HL-60 (cell line): ENCODE data around the gene STYK1.
"Not testable (repeated sequence)": the region's sequence is repeated elsewhere in the genome, so short reads cannot be mapped to it uniquely, and the experiment has no call there.

Experiments
- DNase-seq, 2 experiments: peaks; one replicate each; pipeline ENCODE4 v3.0.0-alpha.2; 2010 to 2020; ENCODE audit warnings: low read depth in 1 of 2, low spot score in 1 of 2
- H3K27ac ChIP-seq: fragments of 250-450 bp; sonication (Bioruptor Pico); replicated peaks from 2 replicates; pipeline ENCODE4 v1.5.1; 2020; ENCODE audit warnings: mild to moderate bottlenecking, moderate library complexity
- H3K27me3 ChIP-seq: fragments of 250-450 bp; sonication (Bioruptor Pico); 2 replicates; pipeline ENCODE4 v1.5.1; 2021; ENCODE audit warnings: mild to moderate bottlenecking, moderate library complexity; ENCODE audit not compliant: insufficient read depth, poor library complexity, severe bottlenecking
- H3K4me3 ChIP-seq: replicated peaks from 2 replicates; pipeline ENCODE4 v1.5.1; 2011; ENCODE audit warnings: mild to moderate bottlenecking, control low read depth, low read length; ENCODE audit not compliant: insufficient read depth
- GABPA ChIP-seq: IDR thresholded peaks from 2 replicates; pipeline ENCODE4 v1.6.1; 2012; ENCODE audit warnings: low read depth
- POLR2AphosphoS5 ChIP-seq: IDR thresholded peaks from 2 replicates; pipeline ENCODE4 v1.6.1; 2012; ENCODE audit warnings: low read depth
- SPI1 ChIP-seq: IDR thresholded peaks from 2 replicates; pipeline ENCODE4 v1.6.1; 2012; ENCODE audit warnings: low read depth, mild to moderate bottlenecking, borderline replicate concordance
- TF ChIP-seq, protein P1 (sequence below): IDR thresholded peaks from one replicate; pipeline ENCODE4 v1.5.1; 2011; ENCODE audit warnings: low read length, control low read depth, inconsistent platforms; ENCODE audit not compliant: insufficient read depth
- TF ChIP-seq, protein P2 (sequence below): IDR thresholded peaks from 2 replicates; pipeline ENCODE4 v1.6.1; 2012; ENCODE audit warnings: low read depth; ENCODE audit not compliant: insufficient replicate concordance

The STYK1 gene

DNA sequence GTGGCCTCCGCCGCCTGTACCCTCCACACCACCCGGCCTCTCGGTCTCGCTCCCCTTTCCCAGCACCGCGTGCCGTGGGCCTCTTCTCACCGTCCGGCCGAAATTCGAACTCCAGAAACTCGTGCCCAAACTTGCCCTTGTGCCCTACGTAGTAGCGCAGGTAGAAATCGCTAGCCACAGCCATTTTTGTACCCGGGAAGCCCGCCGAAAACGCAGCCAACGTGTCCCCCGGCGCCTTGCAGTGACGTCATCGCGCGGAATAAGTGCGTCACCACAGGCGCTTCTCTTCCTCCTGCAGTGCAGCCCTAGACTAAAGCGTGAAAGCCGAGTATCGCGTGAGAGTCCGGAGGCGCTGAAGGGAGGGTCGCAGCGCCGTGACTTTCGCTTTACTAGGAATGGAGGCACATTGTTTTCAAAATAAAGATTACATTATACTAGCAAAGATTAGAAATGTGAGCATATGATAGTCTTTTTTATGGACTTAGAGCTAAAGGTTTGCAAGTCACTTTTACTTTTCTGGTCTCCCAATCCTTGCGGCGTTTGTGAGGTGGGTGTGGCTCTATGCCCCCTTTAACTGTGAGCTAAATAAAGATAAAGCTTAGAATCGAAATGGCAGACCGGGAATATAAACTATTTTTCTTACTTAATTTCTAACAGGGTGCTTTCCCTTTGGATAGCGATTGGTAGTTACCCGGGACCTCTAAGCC lies 60.4 kb downstream of the STYK1 start, which contains the start of gene MAGOHB:
MAGOHB (minus strand) TSS at position 261 of the 707 bp plus-strand sequence; CDS start at position 184, 77 bp downstream.
- Histone ChIP-seq H3K27me3 (no peaks in the 10 kb centered on the region), H3K4me3 (peak within 1 kb of the TSS; percentile 64), H3K27ac (peak within 1 kb of the TSS; percentile 97)
- peak; percentile 90 to 97 for DNase-seq
- peak; percentile 93 for TF ChIP-seq POLR2AphosphoS5
- TF ChIP-seq, protein P1, sequence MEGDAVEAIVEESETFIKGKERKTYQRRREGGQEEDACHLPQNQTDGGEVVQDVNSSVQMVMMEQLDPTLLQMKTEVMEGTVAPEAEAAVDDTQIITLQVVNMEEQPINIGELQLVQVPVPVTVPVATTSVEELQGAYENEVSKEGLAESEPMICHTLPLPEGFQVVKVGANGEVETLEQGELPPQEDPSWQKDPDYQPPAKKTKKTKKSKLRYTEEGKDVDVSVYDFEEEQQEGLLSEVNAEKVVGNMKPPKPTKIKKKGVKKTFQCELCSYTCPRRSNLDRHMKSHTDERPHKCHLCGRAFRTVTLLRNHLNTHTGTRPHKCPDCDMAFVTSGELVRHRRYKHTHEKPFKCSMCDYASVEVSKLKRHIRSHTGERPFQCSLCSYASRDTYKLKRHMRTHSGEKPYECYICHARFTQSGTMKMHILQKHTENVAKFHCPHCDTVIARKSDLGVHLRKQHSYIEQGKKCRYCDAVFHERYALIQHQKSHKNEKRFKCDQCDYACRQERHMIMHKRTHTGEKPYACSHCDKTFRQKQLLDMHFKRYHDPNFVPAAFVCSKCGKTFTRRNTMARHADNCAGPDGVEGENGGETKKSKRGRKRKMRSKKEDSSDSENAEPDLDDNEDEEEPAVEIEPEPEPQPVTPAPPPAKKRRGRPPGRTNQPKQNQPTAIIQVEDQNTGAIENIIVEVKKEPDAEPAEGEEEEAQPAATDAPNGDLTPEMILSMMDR = no peak
- peak; percentile 45; the same call in 1 of the 2 replicates for TF ChIP-seq SPI1

DNA sequence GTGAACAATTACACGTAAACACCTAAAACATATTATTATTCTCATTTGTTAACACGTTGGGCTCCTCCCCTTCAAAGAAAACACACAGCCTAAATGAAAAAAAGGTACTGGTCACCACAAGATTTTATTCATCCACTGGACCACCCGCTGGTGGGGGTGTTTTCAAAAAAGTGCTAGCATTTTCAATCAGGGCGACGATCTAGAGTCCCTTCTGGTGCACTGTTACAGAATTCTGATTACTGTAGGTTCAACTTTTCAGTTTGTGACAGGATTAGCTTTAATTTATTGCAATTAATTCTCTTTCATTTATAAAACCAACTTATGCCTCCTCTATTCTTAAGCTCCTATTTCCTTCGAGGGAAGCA lies 60.9 kb downstream of the STYK1 start:
- no peaks in the 10 kb centered on the region for H3K27me3 ChIP-seq
- DNase-seq = no peak
- TF ChIP-seq SPI1 (no peak), GABPA (no peak)
- H3K4me3 ChIP-seq = peak overlapping the region; percentile 64
- H3K27ac ChIP-seq = peak overlapping the region; percentile 97

DNA sequence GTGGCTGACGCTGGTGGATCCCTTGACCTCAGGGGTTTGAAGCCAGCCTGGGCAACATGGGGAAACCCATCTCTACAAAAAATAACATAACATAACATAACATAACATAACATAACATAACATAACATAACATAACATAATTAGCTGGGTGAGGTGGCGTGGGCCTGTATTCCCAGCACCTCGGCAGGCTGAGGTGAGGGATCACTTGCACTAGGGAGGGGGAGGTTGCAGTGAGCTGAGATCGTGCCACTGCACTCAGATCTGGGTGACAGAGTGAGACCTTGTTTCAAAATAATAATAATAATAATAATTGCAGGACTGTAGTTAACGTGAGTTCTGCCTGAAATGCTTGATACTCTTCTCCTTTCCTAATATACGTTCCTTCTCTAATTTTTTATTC lies 61.7 kb downstream of the STYK1 start:
- Histone ChIP-seq H3K27me3 (no peaks in the 10 kb centered on the region), H3K27ac (peak overlapping the region; percentile 97), H3K4me3 (peak overlapping the region; percentile 64)
- DNase-seq = no peak
- TF ChIP-seq GABPA = no peak
- no peak for TF ChIP-seq SPI1
- TF ChIP-seq, protein P1 = no peak
- no peak for TF ChIP-seq POLR2AphosphoS5
- TF ChIP-seq, protein P2, sequence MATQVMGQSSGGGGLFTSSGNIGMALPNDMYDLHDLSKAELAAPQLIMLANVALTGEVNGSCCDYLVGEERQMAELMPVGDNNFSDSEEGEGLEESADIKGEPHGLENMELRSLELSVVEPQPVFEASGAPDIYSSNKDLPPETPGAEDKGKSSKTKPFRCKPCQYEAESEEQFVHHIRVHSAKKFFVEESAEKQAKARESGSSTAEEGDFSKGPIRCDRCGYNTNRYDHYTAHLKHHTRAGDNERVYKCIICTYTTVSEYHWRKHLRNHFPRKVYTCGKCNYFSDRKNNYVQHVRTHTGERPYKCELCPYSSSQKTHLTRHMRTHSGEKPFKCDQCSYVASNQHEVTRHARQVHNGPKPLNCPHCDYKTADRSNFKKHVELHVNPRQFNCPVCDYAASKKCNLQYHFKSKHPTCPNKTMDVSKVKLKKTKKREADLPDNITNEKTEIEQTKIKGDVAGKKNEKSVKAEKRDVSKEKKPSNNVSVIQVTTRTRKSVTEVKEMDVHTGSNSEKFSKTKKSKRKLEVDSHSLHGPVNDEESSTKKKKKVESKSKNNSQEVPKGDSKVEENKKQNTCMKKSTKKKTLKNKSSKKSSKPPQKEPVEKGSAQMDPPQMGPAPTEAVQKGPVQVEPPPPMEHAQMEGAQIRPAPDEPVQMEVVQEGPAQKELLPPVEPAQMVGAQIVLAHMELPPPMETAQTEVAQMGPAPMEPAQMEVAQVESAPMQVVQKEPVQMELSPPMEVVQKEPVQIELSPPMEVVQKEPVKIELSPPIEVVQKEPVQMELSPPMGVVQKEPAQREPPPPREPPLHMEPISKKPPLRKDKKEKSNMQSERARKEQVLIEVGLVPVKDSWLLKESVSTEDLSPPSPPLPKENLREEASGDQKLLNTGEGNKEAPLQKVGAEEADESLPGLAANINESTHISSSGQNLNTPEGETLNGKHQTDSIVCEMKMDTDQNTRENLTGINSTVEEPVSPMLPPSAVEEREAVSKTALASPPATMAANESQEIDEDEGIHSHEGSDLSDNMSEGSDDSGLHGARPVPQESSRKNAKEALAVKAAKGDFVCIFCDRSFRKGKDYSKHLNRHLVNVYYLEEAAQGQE = no peak

DNA sequence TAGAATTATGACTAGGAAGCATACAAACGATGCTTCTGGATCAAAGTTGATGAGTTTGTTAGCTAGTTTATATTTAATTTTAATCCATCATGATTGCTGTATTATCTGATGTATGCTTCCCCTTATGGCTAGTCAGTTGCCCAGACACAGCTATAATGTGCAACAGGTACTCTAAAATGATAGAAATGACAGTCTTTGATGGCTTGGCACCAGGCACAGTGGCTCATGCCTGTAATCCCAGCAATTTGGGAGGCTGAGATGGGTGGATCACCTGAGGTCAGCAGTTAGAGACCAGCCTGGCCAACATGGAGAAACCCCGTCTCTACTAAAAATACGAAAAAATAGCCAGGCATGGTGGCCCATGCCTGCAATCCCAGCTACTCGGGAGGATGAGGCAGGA lies 62.6 kb downstream of the STYK1 start:
- not testable (repeated sequence) for H3K27me3 ChIP-seq, H3K27ac ChIP-seq, H3K4me3 ChIP-seq, DNase-seq

DNA sequence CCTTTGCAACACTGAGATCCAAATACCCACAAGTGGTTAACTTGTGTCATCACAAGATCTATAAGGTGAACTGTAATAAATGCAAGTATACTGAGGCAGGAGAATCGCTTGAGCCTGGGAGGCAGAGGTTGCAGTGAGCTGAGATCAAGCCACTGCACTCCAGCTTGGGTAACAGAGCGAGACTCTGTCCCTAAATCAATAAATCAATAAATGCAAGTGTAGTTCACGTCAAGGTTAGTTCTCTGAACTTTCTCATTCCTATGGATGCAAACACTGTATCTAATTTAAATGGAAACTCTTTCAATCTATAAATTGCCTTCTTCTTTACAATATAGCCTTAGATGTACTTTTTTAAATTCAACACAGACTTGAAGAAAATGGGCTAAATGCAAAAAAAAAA lies 63.7 kb downstream of the STYK1 start:
- Histone ChIP-seq H3K27me3 (no peaks in the 10 kb centered on the region), H3K4me3 (no peak overlapping the region), H3K27ac (no peak overlapping the region)
- TF ChIP-seq, protein P2 = no peak
- TF ChIP-seq SPI1 = no peak
- TF ChIP-seq POLR2AphosphoS5 = no peak
- no peak for TF ChIP-seq GABPA
- TF ChIP-seq, protein P1 = no peak
- no peak for DNase-seq
